ENCODE results near the gene C22orf39. TPM values are rescaled to one million over a fixed set of nuclear protein-coding genes. Genes with fewer than 3 reads are reported as not detected.
"Not testable (repeated sequence)": the region's sequence is repeated elsewhere in the genome, so short reads cannot be mapped to it uniquely, and the experiment has no call there.

The C22orf39 gene
- total RNA-seq, 6 experiments from 2014 or later, result 9.8 to 15.7 (median 12.5) TPM

DNA sequence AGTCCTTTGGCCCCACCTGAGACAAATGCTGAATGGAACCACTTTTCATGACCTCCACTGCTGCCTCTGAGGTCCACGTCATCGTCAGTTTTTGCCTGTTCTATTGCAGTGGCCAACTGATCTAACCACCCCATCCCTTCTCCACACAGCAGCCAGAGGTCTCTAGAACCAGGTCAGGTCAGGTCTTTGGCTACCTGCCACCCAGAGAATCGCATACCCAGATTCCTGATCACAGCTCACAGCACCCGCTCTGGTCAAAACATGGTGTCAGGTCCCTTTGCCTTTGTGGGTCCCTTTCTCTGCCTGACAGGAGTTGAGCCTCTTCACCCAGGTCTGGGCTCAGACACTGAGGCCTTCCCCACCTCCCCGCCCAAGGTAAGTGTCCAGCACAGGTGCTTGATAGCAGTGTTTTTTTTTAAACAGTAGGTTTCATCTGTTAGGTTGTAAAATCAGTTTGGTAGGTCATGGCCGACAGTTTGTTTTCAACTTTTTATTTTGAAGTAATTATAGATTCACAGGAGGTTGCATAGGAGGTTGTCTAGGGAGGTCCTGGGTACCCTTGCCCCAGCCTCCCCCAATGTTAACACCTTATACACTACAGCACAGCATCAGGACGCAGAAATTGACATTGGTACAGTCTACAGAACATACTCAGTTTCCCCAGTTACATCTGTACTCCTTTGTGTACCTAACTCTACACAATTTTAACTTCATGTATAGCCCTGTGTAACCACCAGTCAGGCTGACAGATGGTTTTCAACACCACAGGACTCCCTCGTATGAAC is 6.9 kb downstream of the C22orf39 start:
- Histone ChIP-seq H3K4me1 (peaks cover 0 to 11% (median 3%) of the 10 kb centered on the region in 4 donors), H3K36me3 (peaks cover 0 to 19% (median 8%) of the 10 kb centered on the region in 4 donors), H3K27ac (peak overlapping the region in 1 of 3 donors; percentile 55), H3K27me3 (no peaks in the 10 kb centered on the region), H3K9me3 (no peaks in the 10 kb centered on the region), H3K4me3 (no peak overlapping the region)
- TF ChIP-seq POLR2A (IDR thresholded peaks at IDR 0.05), result no peak
- TF ChIP-seq, protein P1, sequence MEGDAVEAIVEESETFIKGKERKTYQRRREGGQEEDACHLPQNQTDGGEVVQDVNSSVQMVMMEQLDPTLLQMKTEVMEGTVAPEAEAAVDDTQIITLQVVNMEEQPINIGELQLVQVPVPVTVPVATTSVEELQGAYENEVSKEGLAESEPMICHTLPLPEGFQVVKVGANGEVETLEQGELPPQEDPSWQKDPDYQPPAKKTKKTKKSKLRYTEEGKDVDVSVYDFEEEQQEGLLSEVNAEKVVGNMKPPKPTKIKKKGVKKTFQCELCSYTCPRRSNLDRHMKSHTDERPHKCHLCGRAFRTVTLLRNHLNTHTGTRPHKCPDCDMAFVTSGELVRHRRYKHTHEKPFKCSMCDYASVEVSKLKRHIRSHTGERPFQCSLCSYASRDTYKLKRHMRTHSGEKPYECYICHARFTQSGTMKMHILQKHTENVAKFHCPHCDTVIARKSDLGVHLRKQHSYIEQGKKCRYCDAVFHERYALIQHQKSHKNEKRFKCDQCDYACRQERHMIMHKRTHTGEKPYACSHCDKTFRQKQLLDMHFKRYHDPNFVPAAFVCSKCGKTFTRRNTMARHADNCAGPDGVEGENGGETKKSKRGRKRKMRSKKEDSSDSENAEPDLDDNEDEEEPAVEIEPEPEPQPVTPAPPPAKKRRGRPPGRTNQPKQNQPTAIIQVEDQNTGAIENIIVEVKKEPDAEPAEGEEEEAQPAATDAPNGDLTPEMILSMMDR (IDR thresholded peaks at IDR 0.05), result peak in 1 of 4 donors; percentile 7
- ATAC-seq (peak; percentile 79 to 95 (median 89)), DNase-seq (peak; percentile 61 to 89 (median 80))
- WGBS (ENCODE audit: insufficient coverage, low coverage, low lambda C conversion rate, missing lambda C conversion rate), result 69% methylated on average over 5 of the region's 8 CpGs
- intact Hi-C loops (cut with DNase I), result no loop called here

DNA sequence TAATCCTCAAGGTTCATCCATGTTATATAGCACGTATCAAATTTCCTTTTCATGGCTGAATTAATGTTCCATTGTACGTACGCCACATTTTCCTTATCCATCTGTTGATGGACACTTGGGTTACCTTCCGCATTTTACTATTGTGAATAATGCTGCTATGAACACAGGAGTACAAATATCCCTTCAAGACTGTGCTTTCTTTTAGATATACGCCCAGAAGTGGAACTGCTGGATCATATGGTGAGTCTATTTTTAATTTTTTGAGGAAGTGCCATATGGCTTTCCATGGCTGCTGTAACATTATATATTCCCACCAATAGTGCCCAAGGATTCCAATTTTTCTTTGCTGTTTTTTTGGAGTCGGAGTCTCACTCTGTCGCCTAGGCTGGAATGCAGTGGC is 9.2 kb downstream of the C22orf39 start:
- peaks cover 0 to 12% (median 5%) of the 10 kb centered on the region in 4 donors for H3K4me1 ChIP-seq
- DNase-seq, result no peak
- no peak for ATAC-seq
- H3K4me3 ChIP-seq, result no peak overlapping the region
- 85% methylated on average over 7 of the region's 7 CpGs for WGBS (ENCODE audit: insufficient coverage, low coverage, low lambda C conversion rate, missing lambda C conversion rate)
- H3K27me3 ChIP-seq, result no peaks in the 10 kb centered on the region
- intact Hi-C loops (cut with DNase I), result no loop called here
- peaks cover 0 to 23% (median 8%) of the 10 kb centered on the region in 4 donors for H3K36me3 ChIP-seq
- H3K27ac ChIP-seq, result no peak overlapping the region
- no peak for TF ChIP-seq POLR2A (IDR thresholded peaks at IDR 0.05)
- TF ChIP-seq, protein P1 (IDR thresholded peaks at IDR 0.05), result no peak
- no peaks in the 10 kb centered on the region for H3K9me3 ChIP-seq

DNA sequence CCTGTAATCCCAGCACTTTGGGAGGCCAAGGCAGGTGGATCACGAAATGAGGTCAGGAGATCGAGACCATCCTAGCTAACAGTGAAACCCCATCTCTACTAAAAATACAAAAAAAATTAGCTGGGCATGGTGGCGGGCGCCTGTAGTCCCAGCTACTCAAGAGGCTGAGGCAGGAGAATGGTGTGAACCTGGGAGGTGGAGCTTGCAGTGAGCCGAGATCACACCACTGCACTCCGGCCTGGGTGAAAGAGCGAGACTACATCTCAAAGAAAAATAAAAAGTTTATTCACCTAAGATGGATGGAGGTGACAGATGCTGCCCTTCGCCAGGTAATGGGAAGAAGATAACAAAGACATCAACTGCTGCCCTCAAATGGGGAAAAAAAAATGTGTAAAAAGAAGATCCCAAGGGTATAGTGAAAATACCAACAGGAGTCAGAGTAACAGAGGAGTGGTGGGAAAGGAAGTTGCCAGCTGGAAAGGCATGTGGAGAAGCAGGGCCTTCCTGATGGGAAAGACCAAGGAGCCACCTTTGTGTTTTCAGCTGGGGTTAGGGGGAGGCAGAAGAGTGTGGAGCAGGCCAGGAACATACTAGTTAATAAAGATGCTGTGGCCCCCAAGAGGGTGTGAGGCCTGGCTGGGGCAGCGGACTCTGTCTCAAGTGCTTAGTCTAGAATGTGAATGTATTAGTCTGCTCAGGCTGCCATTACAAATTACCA is 10.9 kb downstream of the C22orf39 start:
- Histone ChIP-seq H3K4me1 (peaks cover 0 to 16% (median 6%) of the 10 kb centered on the region in 4 donors), H3K36me3 (peaks cover 0 to 20% (median 8%) of the 10 kb centered on the region in 4 donors)
- WGBS (ENCODE audit: insufficient coverage, low coverage, low lambda C conversion rate, missing lambda C conversion rate), result 90% methylated on average over 9 of the region's 9 CpGs
- H3K9me3 ChIP-seq; intact Hi-C loops (cut with DNase I); DNase-seq; H3K27me3 ChIP-seq; H3K27ac ChIP-seq; ATAC-seq; H3K4me3 ChIP-seq: not testable (repeated sequence)

DNA sequence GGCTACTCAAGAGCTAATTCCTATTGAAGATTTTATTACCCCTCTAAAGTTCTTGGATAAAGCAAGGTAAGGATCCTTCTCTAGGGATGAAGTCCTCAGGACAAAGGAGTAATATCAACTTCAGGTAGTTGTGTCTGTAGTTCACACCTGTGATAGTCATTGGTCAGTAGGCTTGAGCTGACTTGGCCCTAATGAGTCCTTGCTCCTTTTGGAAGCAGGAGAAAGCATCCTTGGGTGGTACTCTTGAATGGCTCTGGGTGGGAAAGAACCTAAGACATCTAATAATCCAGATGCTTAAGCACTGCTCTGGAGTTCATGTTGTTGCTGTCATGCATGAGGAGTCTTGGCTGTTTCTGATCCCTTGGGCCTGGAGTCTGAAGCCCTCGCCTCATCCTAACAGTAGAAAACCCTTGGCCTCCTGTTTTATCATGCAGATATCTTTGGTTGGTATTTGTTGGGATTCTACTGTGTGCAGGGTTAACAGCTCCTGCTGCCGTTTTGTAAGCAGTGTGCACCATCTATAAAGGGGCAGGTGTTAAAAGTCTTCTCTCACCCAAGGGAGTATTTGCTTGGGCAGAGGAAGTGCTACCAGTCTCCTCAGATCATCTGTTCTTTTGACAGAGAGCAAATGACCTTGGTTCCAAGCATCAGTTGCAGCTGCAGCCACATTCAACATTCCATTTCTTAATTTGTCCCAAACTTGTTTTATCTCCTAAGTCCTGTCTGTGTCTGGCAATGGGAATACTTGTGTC is 12.5 kb downstream of the C22orf39 start:
- no peak for TF ChIP-seq POLR2A (IDR thresholded peaks at IDR 0.05)
- TF ChIP-seq, protein P1 (IDR thresholded peaks at IDR 0.05), result no peak
- Histone ChIP-seq H3K27me3 (no peaks in the 10 kb centered on the region), H3K9me3 (no peaks in the 10 kb centered on the region), H3K36me3 (peaks cover 0 to 20% (median 8%) of the 10 kb centered on the region in 4 donors), H3K4me1 (peaks cover 0 to 9% (median 4%) of the 10 kb centered on the region in 4 donors), H3K4me3 (no peak overlapping the region), H3K27ac (no peak overlapping the region)
- DNase-seq (no peak), ATAC-seq (no peak)
- WGBS (ENCODE audit: insufficient coverage, low coverage, low lambda C conversion rate, missing lambda C conversion rate), result 70% methylated on average over 2 of the region's 2 CpGs
- intact Hi-C loops (cut with DNase I), result no loop called here
